Mucosa of descending colon (tissue), 3 donors: ENCODE results near the gene CTF1. TPM values are rescaled to one million over a fixed set of nuclear protein-coding genes. Genes with fewer than 3 reads are reported as not detected.

Experiments used
- ATAC-seq: fragments of 200-7000 bp; cut with Tn5 transposase; one replicate; pipeline ENCODE4 v1.9.1; 2020; ENCODE audit warnings: mild to moderate bottlenecking, moderate library complexity
- DNase-seq, 3 donors: peaks; one replicate each; pipeline ENCODE4 v3.0.0-alpha.2; 2020
- H3K36me3 ChIP-seq: fragments of 200-600 bp; one replicate; pipeline ENCODE4 v1.8.0; 2021; ENCODE audit warnings: low read depth, mild to moderate bottlenecking
- H3K4me1 ChIP-seq: fragments of 200-600 bp; one replicate; pipeline ENCODE4 v1.8.0; 2021; ENCODE audit warnings: low read depth, mild to moderate bottlenecking
- H3K4me3 ChIP-seq: fragments of 200-600 bp; one replicate; pipeline ENCODE4 v1.8.0; 2021; ENCODE audit warnings: mild to moderate bottlenecking
- H3K9me3 ChIP-seq: fragments of 200-600 bp; one replicate; pipeline ENCODE4 v1.8.0; 2021; ENCODE audit warnings: mild to moderate bottlenecking
- CTCF ChIP-seq: fragments of 200-600 bp; IDR thresholded peaks from one replicate; pipeline ENCODE4 v1.8.0; 2022; ENCODE audit warnings: antibody characterized with exemption, mild to moderate bottlenecking
- intact Hi-C, 2 donors: fragments of 100-400 bp; cut with DNase I in 1 of 2; cut with micrococcal nuclease in 1 of 2; formaldehyde crosslinking; loops; one replicate each; pipeline versions ENCODE4 v1.11.0 to v1.11.1; 2022; cut with DNase I, micrococcal nuclease
- total RNA-seq, 3 donors: library from RNA; stranded (reverse); fragmentation: NEBNext Ultra II Directional in 2 of 3; extraction: Animal tissue kit (Norgen Biotek cat#: 25700) in 2 of 3; gene quantifications; one replicate each; pipeline versions ENCODE4 v1.2.1 to v1.2.4, GENCODE V29; 2021 to 2023
- donor health status: DM: no; HTN: no; CAD: no; lungs with moderate emphysema.
- donor health status: DM: no; HTN: no; CAD: no.
- donor health status: DM: no; HTN: yes; CAD: no.

The CTF1 gene
- total RNA-seq, 3 donors from 2014 or later, result 1.1 to 7.6 (median 1.5) TPM

GRCh38 chr16:30947859-30948666 is 51.6 kb downstream of the CTF1 start:
- ATAC-seq, result peak; percentile 39
- H3K4me3 ChIP-seq, result peak overlapping the region; percentile 56
- intact Hi-C loops, result no loop called here

DNA sequence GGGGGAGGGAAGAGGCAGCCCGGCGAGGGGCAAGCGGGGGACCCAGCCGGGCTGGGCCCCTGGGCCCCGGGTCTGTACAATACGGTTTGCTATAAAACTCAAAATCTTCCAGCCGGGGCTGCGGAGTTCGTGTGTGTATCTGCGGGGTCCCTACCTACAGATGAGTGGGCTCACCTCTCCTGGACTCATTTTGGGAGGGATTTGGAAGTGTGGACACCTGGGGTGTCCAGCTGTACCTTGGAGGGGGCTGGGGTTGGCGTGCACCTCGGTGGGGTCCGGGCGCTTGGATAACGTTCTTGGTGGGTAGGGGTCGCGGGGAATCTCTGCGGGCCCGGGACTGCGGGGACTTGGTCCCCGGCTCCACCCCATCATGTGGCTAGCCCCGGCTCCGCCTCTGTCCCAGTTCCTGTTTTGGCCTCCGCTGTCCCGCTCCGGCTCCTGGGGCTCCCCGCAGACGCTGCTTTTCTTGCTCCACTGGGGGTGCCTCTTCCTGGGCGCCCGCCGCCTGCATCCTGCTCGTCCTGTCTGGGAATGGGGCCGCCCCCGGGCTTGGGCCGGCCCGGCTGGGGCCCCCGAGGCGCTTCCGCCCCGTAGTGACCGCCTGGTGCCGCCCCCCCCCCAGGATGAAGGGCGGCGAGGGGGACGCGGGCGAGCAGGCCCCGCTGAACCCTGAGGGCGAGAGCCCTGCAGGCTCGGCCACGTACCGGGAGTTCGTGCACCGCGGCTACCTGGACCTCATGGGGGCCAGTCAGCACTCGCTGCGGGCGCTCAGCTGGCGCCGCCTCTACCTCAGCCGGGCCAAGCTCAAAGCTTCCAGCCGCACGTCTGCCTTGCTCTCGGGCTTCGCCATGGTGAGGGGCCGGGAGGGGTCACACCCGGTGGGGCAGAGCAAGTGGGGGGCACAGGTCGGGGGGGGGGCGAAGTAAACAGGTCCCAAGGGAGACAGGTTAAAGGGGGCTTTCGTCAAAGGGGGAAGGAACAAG is 52.5 kb downstream of the CTF1 start, which contains the start of gene ORAI3:
Gene ORAI3, plus strand, starts transcription at position 402 of the 983 bp plus-strand sequence. Its CDS starts 222 bp downstream, at position 624.
- peaks cover 19% of the 10 kb centered on the region for H3K4me1 ChIP-seq
- intact Hi-C loops, result no loop called here
- peak; percentile 79 to 91 (median 82) for DNase-seq

More at GRCh38 chr16:30947859-30948666, 51.6 kb downstream of the CTF1 start:
- no peaks in the 10 kb centered on the region for H3K36me3 ChIP-seq
- peaks cover 16% of the 10 kb centered on the region for H3K4me1 ChIP-seq
- no peaks in the 10 kb centered on the region for H3K9me3 ChIP-seq
- TF ChIP-seq CTCF, result no peak
- peak; percentile 78 to 85 (median 79) for DNase-seq

GRCh38 chr16:30949650-30950515 is 53.5 kb downstream of the CTF1 start:
- peaks cover 19% of the 10 kb centered on the region for H3K4me1 ChIP-seq
- no peaks in the 10 kb centered on the region for H3K36me3 ChIP-seq
- no peak for TF ChIP-seq CTCF
- DNase-seq (peak; percentile 80 to 91 (median 83)), ATAC-seq (peak; percentile 74)
- intact Hi-C loops, result no loop called here
- H3K4me3 ChIP-seq, result peak overlapping the region; percentile 56
- H3K9me3 ChIP-seq, result no peaks in the 10 kb centered on the region

More for the DNA sequence above, 52.5 kb downstream of the CTF1 start, which contains the start of gene ORAI3:
- Histone ChIP-seq H3K4me3 (peak within 1 kb of the TSS; percentile 56), H3K36me3 (no peaks in the 10 kb centered on the region), H3K9me3 (no peaks in the 10 kb centered on the region)
- no peak for TF ChIP-seq CTCF
- ATAC-seq, result peak; percentile 73

DNA sequence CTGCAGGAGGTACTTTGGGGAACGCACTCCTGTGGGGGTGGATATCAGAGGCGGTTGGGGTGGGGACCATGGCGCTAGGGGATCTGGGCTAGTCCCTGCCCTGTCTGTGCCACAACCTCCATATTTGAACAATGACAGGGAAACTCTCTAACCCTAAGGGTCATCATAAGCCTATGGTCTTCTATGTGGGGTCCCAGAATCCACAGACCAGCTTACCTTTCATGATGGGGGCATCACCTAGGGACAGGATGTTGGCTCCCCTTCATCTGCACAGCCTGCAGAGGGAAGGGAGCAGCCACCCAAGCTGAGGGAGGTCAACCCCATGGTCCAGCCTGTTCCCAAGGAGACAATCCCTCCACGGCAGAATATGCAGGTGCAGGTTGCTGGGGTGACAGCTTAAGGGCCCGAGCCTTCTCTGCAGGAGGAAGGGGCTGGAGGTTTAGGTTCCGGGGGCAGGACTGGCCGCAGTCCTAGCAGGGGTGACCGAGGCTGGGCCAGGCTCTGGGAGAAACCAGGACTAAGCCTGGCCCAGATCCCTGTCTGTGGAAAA is 54.2 kb downstream of the CTF1 start:
- Histone ChIP-seq H3K4me3 (no peak overlapping the region), H3K9me3 (no peaks in the 10 kb centered on the region), H3K4me1 (peaks cover 19% of the 10 kb centered on the region), H3K36me3 (no peaks in the 10 kb centered on the region)
- no peak for TF ChIP-seq CTCF
- intact Hi-C loops, result no loop called here
- DNase-seq, result no peak
- no peak for ATAC-seq
